Bronchial epithelial cell (primary cell): Measurements from ENCODE around the gene ST6GALNAC2. TPM values are rescaled to one million over a fixed set of nuclear protein-coding genes. Genes with fewer than 3 reads are reported as not detected.

Experiments
- DNase-seq: peaks from one replicate; pipeline ENCODE4 v3.0.0-alpha.2; 2010; ENCODE audit warnings: low read depth
- FAIRE-seq: peaks from 2 replicates; lab custom pipeline; 2011; peaks lifted over from hg19 to GRCh38; lab: Jason Lieb, UNC
- H3K27me3 ChIP-seq: 2 replicates; pipeline ENCODE4 v1.5.1; 2011; ENCODE audit warnings: low read length; ENCODE audit not compliant: control insufficient read depth, insufficient read depth
- H3K36me3 ChIP-seq: 2 replicates; pipeline ENCODE4 v1.5.1; 2011; ENCODE audit warnings: low read length; ENCODE audit not compliant: control insufficient read depth, insufficient read depth
- H3K4me3 ChIP-seq: 2 replicates; pipeline ENCODE4 v1.5.1; 2011; ENCODE audit warnings: mild to moderate bottlenecking, low read depth, low read length, control low read depth
- CTCF ChIP-seq: IDR thresholded peaks from 2 replicates; pipeline ENCODE4 v1.5.1; 2011; ENCODE audit warnings: mild to moderate bottlenecking, moderate library complexity, low read length, control low read depth, inconsistent platforms; ENCODE audit not compliant: insufficient read depth, severe bottlenecking
- total RNA-seq: library from RNA; depleted of rRNA; stranded (reverse); fragments of >200 nt; gene quantifications from 2 replicates; pipeline ENCODE4 v1.2.1, GENCODE V29; 2014

The ST6GALNAC2 gene
- total RNA-seq, 1 donor from 2014 or later: 38.4 TPM

GRCh38 chr17:76521262-76521661 lies 64.4 kb downstream of the ST6GALNAC2 start:
- FAIRE-seq (no peak), DNase-seq (no peak)
- no peak overlapping the region for H3K4me3 ChIP-seq
- TF ChIP-seq CTCF: no peak
- H3K36me3 ChIP-seq: no peaks in the 10 kb centered on the region
- peaks cover 2% of the 10 kb centered on the region for H3K27me3 ChIP-seq

GRCh38 chr17:76519048-76519966 lies 66.4 kb downstream of the ST6GALNAC2 start:
- no peak for FAIRE-seq
- Histone ChIP-seq H3K4me3 (no peak overlapping the region), H3K27me3 (peaks cover 2% of the 10 kb centered on the region), H3K36me3 (no peaks in the 10 kb centered on the region)
- TF ChIP-seq CTCF: no peak
- no peak for DNase-seq

- Histone ChIP-seq H3K36me3 (no peaks in the 10 kb centered on the region), H3K27me3 (peaks cover 2% of the 10 kb centered on the region), H3K4me3 (no peak overlapping the region)
- no peak for TF ChIP-seq CTCF
- FAIRE-seq (no peak), DNase-seq (no peak)
These were observed 68.0 kb downstream of the ST6GALNAC2 start for GRCh38 chr17:76517638-76518038.

Other genes with a start within 250 kb of the ST6GALNAC2 start
- gene PRPSAP1, start 231.9 kb downstream of the ST6GALNAC2 start, total RNA-seq: 29.2 and 30.5 TPM in 2 replicates
- gene SPHK1, start 201.3 kb downstream of the ST6GALNAC2 start, total RNA-seq: 76.1 and 80.1 TPM in 2 replicates
- 15.8 and 21.8 TPM in 2 replicates for gene UBE2O, start 132.7 kb downstream of the ST6GALNAC2 start, total RNA-seq
- gene AANAT, start 118.3 kb downstream of the ST6GALNAC2 start, total RNA-seq: not detected in 2 replicates
- gene RHBDF2, start 84.4 kb downstream of the ST6GALNAC2 start, total RNA-seq: 9.9 and 10.8 TPM in 2 replicates
- 2.1 and 2.3 TPM in 2 replicates for gene CYGB, start 48.2 kb downstream of the ST6GALNAC2 start, total RNA-seq
- 0.13 TPM in 1 of 2 replicates, not detected in the other for gene PRCD, start 45.8 kb downstream of the ST6GALNAC2 start, total RNA-seq
- gene ST6GALNAC1, start 57.9 kb upstream of the ST6GALNAC2 start, total RNA-seq: 5.0 and 10.8 TPM in 2 replicates
- 80.6 and 95.9 TPM in 2 replicates for gene MXRA7, start 125.1 kb upstream of the ST6GALNAC2 start, total RNA-seq
- gene JMJD6, start 140.7 kb upstream of the ST6GALNAC2 start, total RNA-seq: 16.6 and 19.5 TPM in 2 replicates
- gene METTL23, start 141.0 kb upstream of the ST6GALNAC2 start, total RNA-seq: 18.7 and 22.3 TPM in 2 replicates
- gene SRSF2, start 151.5 kb upstream of the ST6GALNAC2 start, total RNA-seq: 57.9 and 67.2 TPM in 2 replicates
- gene MFSD11, start 152.3 kb upstream of the ST6GALNAC2 start, total RNA-seq: 15.2 and 17.1 TPM in 2 replicates